H9 (cell line): ENCODE data around the gene AMH. TPM values are rescaled to one million over a fixed set of nuclear protein-coding genes. Genes with fewer than 3 reads are reported as not detected.

Experiments
- DNase-seq: peaks from one replicate; pipeline ENCODE4 v3.0.0-alpha.2; 2017
- H2AFZ ChIP-seq: one replicate; pipeline ENCODE4 v1.6.1; 2013; ENCODE audit warnings: mild to moderate bottlenecking, low read length, control low read depth, moderate library complexity
- H2AK5ac ChIP-seq: 2 replicates; pipeline ENCODE4 v1.6.1; 2013; ENCODE audit warnings: low read length, control low read depth, mixed read lengths; ENCODE audit not compliant: insufficient read length
- H2BK120ac ChIP-seq: one replicate; pipeline ENCODE4 v1.6.1; 2013; ENCODE audit warnings: low read depth, mild to moderate bottlenecking, low read length, control low read depth, inconsistent platforms; ENCODE audit not compliant: poor library complexity, severe bottlenecking
- H2BK12ac ChIP-seq: 2 replicates; pipeline ENCODE4 v1.6.1; 2013; ENCODE audit warnings: low read length, control low read depth, mixed read lengths, low read depth; ENCODE audit not compliant: insufficient read length
- H2BK15ac ChIP-seq: 2 replicates; pipeline ENCODE4 v1.6.1; 2013; ENCODE audit warnings: low read depth, low read length, control low read depth
- H2BK20ac ChIP-seq: one replicate; pipeline ENCODE4 v1.6.1; 2013; ENCODE audit warnings: low read depth, mild to moderate bottlenecking, low read length, control low read depth, inconsistent platforms; ENCODE audit not compliant: poor library complexity, severe bottlenecking
- H2BK5ac ChIP-seq: 2 replicates; pipeline ENCODE4 v1.6.1; 2013; ENCODE audit warnings: low read length, control low read depth, mixed read lengths; ENCODE audit not compliant: insufficient read length
- H3K14ac ChIP-seq: 2 replicates; pipeline ENCODE4 v1.6.1; 2013; ENCODE audit warnings: low read length, control low read depth; ENCODE audit not compliant: insufficient read depth
- H3K18ac ChIP-seq: 2 replicates; pipeline ENCODE4 v1.6.1; 2013; ENCODE audit warnings: low read depth, mild to moderate bottlenecking, mixed read lengths, low read length, control low read depth; ENCODE audit not compliant: insufficient read length
- H3K23ac ChIP-seq: 2 replicates; pipeline ENCODE4 v1.6.1; 2013; ENCODE audit warnings: low read length, control low read depth, mixed read lengths, low read depth; ENCODE audit not compliant: insufficient read length
- H3K23me2 ChIP-seq: 2 replicates; pipeline ENCODE4 v1.6.1; 2013; ENCODE audit warnings: low read depth, mild to moderate bottlenecking, mixed read lengths, low read length, control low read depth; ENCODE audit not compliant: insufficient read length, poor library complexity, severe bottlenecking
- H3K27ac ChIP-seq: 2 replicates; pipeline ENCODE4 v1.5.1; 2013; ENCODE audit warnings: low read length, control low read depth, mixed read lengths, low read depth; ENCODE audit not compliant: insufficient read length
- H3K27me3 ChIP-seq: 2 replicates; pipeline ENCODE4 v1.6.1; 2013; ENCODE audit warnings: low read length, control low read depth, inconsistent platforms; ENCODE audit not compliant: insufficient read depth
- H3K4ac ChIP-seq: 2 replicates; pipeline ENCODE4 v1.6.1; 2013; ENCODE audit warnings: low read depth, mild to moderate bottlenecking, control low read depth, inconsistent platforms, low read length, moderate library complexity
- H3K4me1 ChIP-seq: 2 replicates; pipeline ENCODE4 v1.6.1; 2013; ENCODE audit warnings: low read length, control low read depth, inconsistent platforms; ENCODE audit not compliant: insufficient read depth
- H3K4me2 ChIP-seq: 2 replicates; pipeline ENCODE4 v1.6.1; 2013; ENCODE audit warnings: low read length, control low read depth, mixed read lengths; ENCODE audit not compliant: insufficient read length, insufficient read depth
- H3K56ac ChIP-seq: 2 replicates; pipeline ENCODE4 v1.6.1; 2013; ENCODE audit warnings: low read depth, mild to moderate bottlenecking, mixed read lengths, low read length, control low read depth; ENCODE audit not compliant: insufficient read length
- H3K79me1 ChIP-seq: 2 replicates; pipeline ENCODE4 v1.6.1; 2013; ENCODE audit warnings: low read depth, mild to moderate bottlenecking, moderate library complexity, low read length, control low read depth, inconsistent platforms; ENCODE audit not compliant: insufficient read depth, poor library complexity, severe bottlenecking
- H3K79me2 ChIP-seq: 2 replicates; pipeline ENCODE4 v1.6.1; 2013; ENCODE audit warnings: low read length, control low read depth, inconsistent platforms; ENCODE audit not compliant: insufficient read depth
- H3K9ac ChIP-seq: 2 replicates; pipeline ENCODE4 v1.6.1; 2013; ENCODE audit warnings: low read length, control low read depth, mixed read lengths; ENCODE audit not compliant: insufficient read length; ENCODE audit errors: extremely low read depth
- H3K9me3 ChIP-seq: one replicate; pipeline ENCODE4 v1.6.1; 2013; ENCODE audit warnings: low read depth, low read length, inconsistent platforms; ENCODE audit not compliant: control insufficient read depth
- H3T11ph ChIP-seq: one replicate; pipeline ENCODE4 v1.6.1; 2013; ENCODE audit warnings: mild to moderate bottlenecking, low read length, control low read depth, inconsistent platforms
- H4K20me1 ChIP-seq: one replicate; pipeline ENCODE4 v1.6.1; 2013; ENCODE audit not compliant: control insufficient read depth, insufficient read length, insufficient read depth
- H4K5ac ChIP-seq: 2 replicates; pipeline ENCODE4 v1.6.1; 2013; ENCODE audit warnings: low read depth, mild to moderate bottlenecking, mixed read lengths, low read length, control low read depth; ENCODE audit not compliant: insufficient read length
- H4K8ac ChIP-seq: replicated peaks from 2 replicates; pipeline ENCODE4 v1.6.1; 2013; ENCODE audit warnings: low read length, control low read depth, mixed read lengths, low read depth; ENCODE audit not compliant: insufficient read length
- H4K91ac ChIP-seq: 2 replicates; pipeline ENCODE4 v1.6.1; 2013; ENCODE audit warnings: low read depth, mild to moderate bottlenecking, moderate library complexity, mixed read lengths, low read length, control low read depth; ENCODE audit not compliant: insufficient read length
- H3K27ac Mint-ChIP-seq, 3 experiments: 2 replicates in 2 of 3; 3 replicates in 1 of 3; pipeline ENCODE4 v1.8.0; 2020 to 2021; ENCODE audit warnings: mixed read lengths in 3 of 3, mild to moderate bottlenecking in 1 of 3, moderate library complexity in 1 of 3
- H3K27me3 Mint-ChIP-seq: 2 replicates; pipeline ENCODE4 v1.8.0; 2021; ENCODE audit warnings: low read depth, mild to moderate bottlenecking, moderate library complexity, mixed read lengths
- H3K36me3 Mint-ChIP-seq, 3 experiments: 2 replicates in 2 of 3; 3 replicates in 1 of 3; pipeline ENCODE4 v1.8.0; 2020 to 2021; ENCODE audit warnings: low read depth in 3 of 3, mixed read lengths in 3 of 3; ENCODE audit not compliant: insufficient read depth in 1 of 3
- H3K4me1 Mint-ChIP-seq, 2 experiments: 2 replicates each; pipeline ENCODE4 v1.8.0; 2020; ENCODE audit warnings: mixed read lengths in 2 of 2
- H3K4me3 Mint-ChIP-seq, 2 experiments: 2 replicates in 1 of 2; 3 replicates in 1 of 2; pipeline ENCODE4 v1.8.0; 2020 to 2021; ENCODE audit warnings: mild to moderate bottlenecking in 2 of 2, mixed read lengths in 2 of 2, moderate library complexity in 1 of 2
- H3K9me3 Mint-ChIP-seq, 2 experiments: 2 replicates in 1 of 2; 3 replicates in 1 of 2; pipeline ENCODE4 v1.8.0; 2020; ENCODE audit warnings: mild to moderate bottlenecking in 2 of 2, mixed read lengths in 2 of 2, moderate library complexity in 1 of 2
- WGBS: extraction: QIAGEN DNeasy Blood & Tissue Kit; methylation state at CpG from one replicate; pipeline ENCODE4 v1.1.7; 2013; ENCODE audit warnings: missing lambda C conversion rate, low lambda C conversion rate, mixed read lengths; ENCODE audit not compliant: insufficient read length; ENCODE audit errors: extremely low coverage; 5-methylcytosine and 5-hydroxymethylcytosine counted together
- total RNA-seq: library from RNA; stranded (reverse); gene quantifications from 2 replicates; pipeline ENCODE4 v1.2.1, GENCODE V29; 2021
- TF ChIP-seq, protein P1 (sequence below): fragments of 200-600 bp; sonication (generic); conservative IDR thresholded peaks from 3 replicates; pipeline ENCODE4 v1.8.0; 2021; ENCODE audit warnings: antibody characterized with exemption, mild to moderate bottlenecking

AMH gene
- total RNA-seq, 1 experiment from 2014 or later: 70.7 TPM

DNA sequence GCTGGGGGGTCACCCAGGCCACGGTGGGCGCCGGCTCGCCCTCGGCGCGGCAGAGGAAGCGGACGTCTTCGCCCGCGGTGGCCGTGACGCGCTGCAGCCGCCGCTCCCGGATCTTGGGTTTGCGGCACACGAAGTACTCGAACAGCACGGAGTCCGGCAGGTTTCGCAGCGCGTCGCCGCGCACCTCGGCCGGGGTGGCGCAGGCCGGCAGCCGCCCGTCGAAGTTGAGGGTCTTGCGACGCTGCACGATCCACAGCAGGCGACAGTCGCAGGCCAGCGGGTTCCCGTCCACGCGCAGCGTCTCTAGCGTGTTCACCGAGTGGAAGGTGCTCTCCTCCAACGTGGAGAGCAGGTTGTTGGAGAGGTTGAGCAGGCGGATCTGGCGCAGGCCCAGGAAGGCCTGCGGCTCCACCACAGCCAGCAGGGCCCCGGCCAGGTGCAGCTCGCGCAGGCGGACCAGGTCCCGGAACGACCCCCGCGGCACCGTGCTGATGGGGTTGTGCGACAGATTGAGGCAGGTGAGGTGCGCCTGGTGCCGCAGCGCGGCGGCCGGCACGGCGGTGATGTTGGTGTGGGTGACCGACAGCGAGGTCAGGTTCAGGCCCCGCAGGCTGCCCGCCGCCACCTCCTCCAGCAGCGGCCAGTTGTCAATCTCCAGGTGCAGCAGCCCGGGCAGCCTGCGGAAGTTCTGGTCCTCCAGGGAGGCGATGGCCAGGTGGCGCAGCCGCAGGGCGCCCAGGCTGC, 41.5 kb downstream of the AMH start:
- H4K8ac ChIP-seq: no peak overlapping the region
- H4K20me1 ChIP-seq: no peaks in the 10 kb centered on the region
- peak overlapping the region; percentile 65 for H3K4me2 ChIP-seq
- H3K56ac ChIP-seq: no peak overlapping the region
- no peak overlapping the region for H3T11ph ChIP-seq
- Mint-ChIP-seq H3K9me3 (peaks cover 5 to 6% of the 10 kb centered on the region in 2 experiments; a peak in 3 of 5 replicates), H3K27me3 (peaks cover 95% of the 10 kb centered on the region), H3K36me3 (peaks cover 0 to 7% (median 4%) of the 10 kb centered on the region in 3 experiments; a peak in 3 of 7 replicates), H3K4me1 (peaks cover 7 to 21% of the 10 kb centered on the region in 2 experiments; a peak in 3 of 4 replicates), H3K27ac (no peak overlapping the region), H3K4me3 (peak overlapping the region; percentile 42 to 64; a peak in 3 of 5 replicates)
- no peak overlapping the region for H3K27ac ChIP-seq
- WGBS: no CpG with 5 or more reads among the region's 82 CpGs
- H3K79me1 ChIP-seq: no peaks in the 10 kb centered on the region
- H2BK120ac ChIP-seq: no peak overlapping the region
- no peak overlapping the region; the same call in 1 of the 2 replicates for H3K14ac ChIP-seq
- H3K18ac ChIP-seq: no peak overlapping the region
- no peak overlapping the region for H2BK5ac ChIP-seq
- DNase-seq: peak; percentile 67
- H3K9ac ChIP-seq: no peak overlapping the region
- H3K4ac ChIP-seq: no peak overlapping the region
- H3K79me2 ChIP-seq: no peaks in the 10 kb centered on the region
- no peak overlapping the region for H2BK20ac ChIP-seq
- H3K4me1 ChIP-seq: no peaks in the 10 kb centered on the region
- no peak overlapping the region for H2AFZ ChIP-seq
- no peak overlapping the region for H2AK5ac ChIP-seq
- TF ChIP-seq, protein P1, sequence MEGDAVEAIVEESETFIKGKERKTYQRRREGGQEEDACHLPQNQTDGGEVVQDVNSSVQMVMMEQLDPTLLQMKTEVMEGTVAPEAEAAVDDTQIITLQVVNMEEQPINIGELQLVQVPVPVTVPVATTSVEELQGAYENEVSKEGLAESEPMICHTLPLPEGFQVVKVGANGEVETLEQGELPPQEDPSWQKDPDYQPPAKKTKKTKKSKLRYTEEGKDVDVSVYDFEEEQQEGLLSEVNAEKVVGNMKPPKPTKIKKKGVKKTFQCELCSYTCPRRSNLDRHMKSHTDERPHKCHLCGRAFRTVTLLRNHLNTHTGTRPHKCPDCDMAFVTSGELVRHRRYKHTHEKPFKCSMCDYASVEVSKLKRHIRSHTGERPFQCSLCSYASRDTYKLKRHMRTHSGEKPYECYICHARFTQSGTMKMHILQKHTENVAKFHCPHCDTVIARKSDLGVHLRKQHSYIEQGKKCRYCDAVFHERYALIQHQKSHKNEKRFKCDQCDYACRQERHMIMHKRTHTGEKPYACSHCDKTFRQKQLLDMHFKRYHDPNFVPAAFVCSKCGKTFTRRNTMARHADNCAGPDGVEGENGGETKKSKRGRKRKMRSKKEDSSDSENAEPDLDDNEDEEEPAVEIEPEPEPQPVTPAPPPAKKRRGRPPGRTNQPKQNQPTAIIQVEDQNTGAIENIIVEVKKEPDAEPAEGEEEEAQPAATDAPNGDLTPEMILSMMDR: no peak
- no peak overlapping the region for H4K5ac ChIP-seq
- H3K23ac ChIP-seq: no peak overlapping the region
- no peak overlapping the region; the same call in 1 of the 2 replicates for H2BK15ac ChIP-seq
- no peak overlapping the region for H4K91ac ChIP-seq
- H3K27me3 ChIP-seq: peaks cover 35% of the 10 kb centered on the region; the same call in 1 of the 2 replicates
- no peak overlapping the region for H2BK12ac ChIP-seq
- H3K9me3 ChIP-seq: no peaks in the 10 kb centered on the region
- H3K23me2 ChIP-seq: no peaks in the 10 kb centered on the region
